ENCODE results near the gene CPVL. TPM values are rescaled to one million over a fixed set of nuclear protein-coding genes. Genes with fewer than 3 reads are reported as not detected.
A peak's percentile ranks its signal among the peaks of the same experiment; 100 is the strongest.

CPVL gene
- total RNA-seq, 1 donor from 2014 or later, result not detected

DNA sequence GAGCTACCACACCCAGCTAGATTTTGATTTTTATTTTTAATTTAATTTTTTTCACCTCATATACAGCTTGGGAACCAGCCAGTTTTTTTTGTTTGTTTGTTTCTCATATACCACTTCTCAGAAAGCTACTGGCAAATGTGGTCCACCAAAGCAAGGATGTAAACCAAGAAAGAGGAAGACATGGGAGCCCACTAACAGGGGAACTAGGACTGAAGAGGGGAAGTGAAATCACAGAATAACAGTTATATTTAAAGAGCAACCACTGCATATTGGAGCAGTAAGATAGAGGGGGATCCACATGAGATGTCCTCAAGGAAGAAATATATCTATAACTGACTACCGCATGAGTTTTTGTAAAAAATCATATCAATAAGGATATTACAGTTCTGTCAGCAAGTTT, 10.5 kb downstream of the CPVL start:
- no peak for DNase-seq (ENCODE audit: low read depth)
- H3K4me3 ChIP-seq (ENCODE audit: low read depth, low read length), result no peak overlapping the region
- TF ChIP-seq, protein P1, sequence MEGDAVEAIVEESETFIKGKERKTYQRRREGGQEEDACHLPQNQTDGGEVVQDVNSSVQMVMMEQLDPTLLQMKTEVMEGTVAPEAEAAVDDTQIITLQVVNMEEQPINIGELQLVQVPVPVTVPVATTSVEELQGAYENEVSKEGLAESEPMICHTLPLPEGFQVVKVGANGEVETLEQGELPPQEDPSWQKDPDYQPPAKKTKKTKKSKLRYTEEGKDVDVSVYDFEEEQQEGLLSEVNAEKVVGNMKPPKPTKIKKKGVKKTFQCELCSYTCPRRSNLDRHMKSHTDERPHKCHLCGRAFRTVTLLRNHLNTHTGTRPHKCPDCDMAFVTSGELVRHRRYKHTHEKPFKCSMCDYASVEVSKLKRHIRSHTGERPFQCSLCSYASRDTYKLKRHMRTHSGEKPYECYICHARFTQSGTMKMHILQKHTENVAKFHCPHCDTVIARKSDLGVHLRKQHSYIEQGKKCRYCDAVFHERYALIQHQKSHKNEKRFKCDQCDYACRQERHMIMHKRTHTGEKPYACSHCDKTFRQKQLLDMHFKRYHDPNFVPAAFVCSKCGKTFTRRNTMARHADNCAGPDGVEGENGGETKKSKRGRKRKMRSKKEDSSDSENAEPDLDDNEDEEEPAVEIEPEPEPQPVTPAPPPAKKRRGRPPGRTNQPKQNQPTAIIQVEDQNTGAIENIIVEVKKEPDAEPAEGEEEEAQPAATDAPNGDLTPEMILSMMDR (IDR thresholded peaks at IDR 0.05; ENCODE audit: insufficient read depth, low read length, severe bottlenecking), result no peak
- peaks cover 2% of the 10 kb centered on the region for H3K27me3 ChIP-seq (ENCODE audit: control insufficient read depth, insufficient read depth, low read length)
- no peak for FAIRE-seq
- H3K36me3 ChIP-seq (ENCODE audit: control insufficient read depth, insufficient read depth, low read length), result no peaks in the 10 kb centered on the region

DNA sequence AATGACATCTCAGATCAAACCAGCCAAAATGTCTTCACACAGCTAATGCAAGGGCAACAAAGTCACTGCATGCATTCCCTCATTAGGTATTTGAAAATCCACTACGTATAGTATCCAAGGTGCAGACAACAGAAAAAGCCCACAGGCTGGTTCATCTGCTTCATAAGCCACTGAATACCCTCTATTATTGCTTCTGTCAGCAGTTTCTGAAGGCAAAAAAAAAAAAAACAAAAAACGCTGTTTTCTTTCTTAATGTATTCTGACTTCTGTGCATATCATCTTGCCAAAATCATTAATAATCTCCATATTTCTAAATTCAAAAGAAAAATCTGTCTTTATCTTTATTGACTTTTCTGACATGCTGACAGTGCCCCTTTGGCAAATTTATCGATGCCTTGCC, 13.4 kb downstream of the CPVL start:
- DNase-seq (ENCODE audit: low read depth) (no peak), FAIRE-seq (no peak)
- Histone ChIP-seq H3K27me3 (ENCODE audit: control insufficient read depth, insufficient read depth, low read length) (peaks cover 4% of the 10 kb centered on the region), H3K4me3 (ENCODE audit: low read depth, low read length) (no peak overlapping the region), H3K36me3 (ENCODE audit: control insufficient read depth, insufficient read depth, low read length) (no peaks in the 10 kb centered on the region)
- TF ChIP-seq, protein P1 (IDR thresholded peaks at IDR 0.05; ENCODE audit: insufficient read depth, low read length, severe bottlenecking), result no peak

DNA sequence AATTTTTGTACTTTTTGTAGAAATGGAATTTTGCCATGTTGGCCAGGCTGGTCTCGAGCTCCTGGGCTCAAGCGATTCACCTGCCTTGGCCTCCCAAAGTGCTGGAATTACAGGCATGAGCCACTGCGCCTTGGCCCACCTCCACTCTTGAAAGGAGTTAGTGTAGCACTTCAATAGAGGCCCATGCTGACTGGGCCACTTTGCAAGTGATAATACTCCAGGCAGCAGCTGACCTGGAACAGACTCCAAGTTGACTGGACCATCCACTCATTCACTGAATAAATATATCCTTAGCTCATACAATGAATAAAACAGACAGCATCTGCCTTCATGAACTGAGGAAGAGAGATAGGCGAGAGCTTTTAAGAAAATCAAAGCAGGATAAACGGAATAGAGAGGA, 14.7 kb downstream of the CPVL start:
- no peak overlapping the region for H3K4me3 ChIP-seq (ENCODE audit: low read depth, low read length)
- no peak for DNase-seq (ENCODE audit: low read depth)
- no peaks in the 10 kb centered on the region for H3K36me3 ChIP-seq (ENCODE audit: control insufficient read depth, insufficient read depth, low read length)
- H3K27me3 ChIP-seq (ENCODE audit: control insufficient read depth, insufficient read depth, low read length), result peaks cover 4% of the 10 kb centered on the region
- TF ChIP-seq, protein P1 (IDR thresholded peaks at IDR 0.05; ENCODE audit: insufficient read depth, low read length, severe bottlenecking), result no peak
- no peak for FAIRE-seq

DNA sequence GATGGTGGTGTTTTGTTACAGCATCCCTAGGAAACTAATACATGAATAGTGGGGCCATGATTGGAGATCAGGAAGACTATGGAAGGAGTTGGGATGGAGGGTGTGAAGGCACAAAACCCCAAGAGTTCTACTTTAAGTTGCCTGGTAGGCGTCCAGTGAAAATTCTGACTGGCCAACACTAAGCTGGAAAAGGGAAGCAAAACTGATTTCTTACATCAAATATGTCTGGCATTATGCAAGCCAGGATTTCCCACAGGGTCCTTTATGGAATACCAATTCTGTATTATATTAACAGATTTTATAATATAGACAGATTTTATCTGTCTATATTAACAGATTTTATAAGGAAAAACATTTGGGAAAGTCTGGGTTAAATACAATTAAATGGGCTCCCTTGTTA, 16.2 kb downstream of the CPVL start:
- FAIRE-seq, result no peak
- no peak overlapping the region for H3K4me3 ChIP-seq (ENCODE audit: low read depth, low read length)
- DNase-seq (ENCODE audit: low read depth), result no peak
- TF ChIP-seq, protein P1 (IDR thresholded peaks at IDR 0.05; ENCODE audit: insufficient read depth, low read length, severe bottlenecking), result no peak
- H3K36me3 ChIP-seq (ENCODE audit: control insufficient read depth, insufficient read depth, low read length), result no peaks in the 10 kb centered on the region
- peaks cover 4% of the 10 kb centered on the region for H3K27me3 ChIP-seq (ENCODE audit: control insufficient read depth, insufficient read depth, low read length)

DNA sequence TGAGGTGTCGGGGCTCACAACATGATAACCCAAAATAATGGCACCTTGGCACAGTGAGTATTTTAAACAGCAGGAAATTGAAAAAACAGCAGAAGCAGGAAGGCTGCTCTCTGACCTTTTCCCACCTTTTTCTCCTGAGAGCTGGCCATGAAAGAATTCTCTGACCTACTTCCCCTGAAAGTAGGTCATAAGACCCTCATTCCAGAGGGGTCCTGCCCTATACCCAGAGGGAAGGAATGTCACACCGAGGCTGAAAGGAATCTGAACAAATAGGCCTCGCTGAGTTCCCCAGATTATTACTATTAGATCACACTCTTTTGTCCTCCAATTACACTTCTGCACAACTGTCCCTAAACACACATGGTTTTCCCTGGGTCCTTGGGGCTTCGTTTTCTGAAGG, 18.8 kb downstream of the CPVL start:
- Histone ChIP-seq H3K36me3 (ENCODE audit: control insufficient read depth, insufficient read depth, low read length) (no peaks in the 10 kb centered on the region), H3K27me3 (ENCODE audit: control insufficient read depth, insufficient read depth, low read length) (peaks cover 1% of the 10 kb centered on the region), H3K4me3 (ENCODE audit: low read depth, low read length) (no peak overlapping the region)
- no peak for FAIRE-seq
- TF ChIP-seq, protein P1 (IDR thresholded peaks at IDR 0.05; ENCODE audit: insufficient read depth, low read length, severe bottlenecking), result no peak
- no peak for DNase-seq (ENCODE audit: low read depth)

DNA sequence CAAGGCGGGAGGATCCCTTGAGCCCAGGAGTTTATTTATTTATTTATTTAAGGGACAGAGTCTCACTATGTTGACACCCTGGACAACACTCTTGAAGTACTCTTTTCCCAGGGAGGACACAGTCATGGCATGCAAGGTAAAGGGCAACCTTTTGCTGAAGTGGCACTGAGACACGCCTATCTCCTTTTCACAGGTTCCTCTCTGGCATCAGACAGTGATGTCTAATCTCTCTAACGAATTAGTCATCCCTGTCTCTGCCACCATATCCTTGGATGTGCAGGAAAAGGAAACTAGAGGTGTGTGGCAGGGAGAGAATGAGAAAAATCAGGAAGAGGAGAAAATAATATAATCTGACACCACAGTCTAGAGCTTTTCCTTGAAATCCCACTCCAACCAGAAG, 19.5 kb downstream of the CPVL start:
- DNase-seq (ENCODE audit: low read depth), result peak; percentile 55
- Histone ChIP-seq H3K4me3 (ENCODE audit: low read depth, low read length) (no peak overlapping the region), H3K36me3 (ENCODE audit: control insufficient read depth, insufficient read depth, low read length) (no peaks in the 10 kb centered on the region), H3K27me3 (ENCODE audit: control insufficient read depth, insufficient read depth, low read length) (peaks cover 1% of the 10 kb centered on the region)
- FAIRE-seq, result peak; percentile 18
- TF ChIP-seq, protein P1 (IDR thresholded peaks at IDR 0.05; ENCODE audit: insufficient read depth, low read length, severe bottlenecking), result no peak

All from bronchial epithelial cell (primary cell).